Nephron progenitor cell (in vitro differentiated cells): ENCODE data around the gene BBS10.

Experiments
- DNase-seq: peaks from one replicate; pipeline ENCODE4 v3.0.0; 2021
- H3K27ac Mint-ChIP-seq: 2 replicates; pipeline ENCODE4 v1.8.0; 2021; ENCODE audit warnings: mild to moderate bottlenecking, moderate library complexity, mixed read lengths
- H3K27me3 Mint-ChIP-seq: 2 replicates; pipeline ENCODE4 v1.8.0; 2021; ENCODE audit warnings: mild to moderate bottlenecking, low read depth, mixed read lengths; ENCODE audit not compliant: poor library complexity
- H3K36me3 Mint-ChIP-seq: 2 replicates; pipeline ENCODE4 v1.8.0; 2021; ENCODE audit warnings: low read depth, mixed read lengths
- H3K4me1 Mint-ChIP-seq: 2 replicates; pipeline ENCODE4 v1.8.0; 2021; ENCODE audit warnings: mixed read lengths
- H3K4me3 Mint-ChIP-seq: 2 replicates; pipeline ENCODE4 v1.8.0; 2021; ENCODE audit warnings: mild to moderate bottlenecking, moderate library complexity, mixed read lengths
- H3K9me3 Mint-ChIP-seq: 2 replicates; pipeline ENCODE4 v1.8.0; 2021; ENCODE audit warnings: mild to moderate bottlenecking, moderate library complexity, mixed read lengths
- TF ChIP-seq, protein P1 (sequence below): fragments of 200-600 bp; sonication (generic); IDR thresholded peaks from 2 replicates; pipeline ENCODE4 v1.5.0; 2021; ENCODE audit warnings: antibody characterized with exemption

BBS10 gene

GRCh38 chr12:76299536-76300296, 48.5 kb downstream of the BBS10 start:
- Mint-ChIP-seq H3K9me3 (no peaks in the 10 kb centered on the region), H3K27ac (no peak overlapping the region), H3K27me3 (peaks cover 2% of the 10 kb centered on the region), H3K4me1 (no peaks in the 10 kb centered on the region), H3K36me3 (no peaks in the 10 kb centered on the region), H3K4me3 (no peak overlapping the region)
- TF ChIP-seq, protein P1, sequence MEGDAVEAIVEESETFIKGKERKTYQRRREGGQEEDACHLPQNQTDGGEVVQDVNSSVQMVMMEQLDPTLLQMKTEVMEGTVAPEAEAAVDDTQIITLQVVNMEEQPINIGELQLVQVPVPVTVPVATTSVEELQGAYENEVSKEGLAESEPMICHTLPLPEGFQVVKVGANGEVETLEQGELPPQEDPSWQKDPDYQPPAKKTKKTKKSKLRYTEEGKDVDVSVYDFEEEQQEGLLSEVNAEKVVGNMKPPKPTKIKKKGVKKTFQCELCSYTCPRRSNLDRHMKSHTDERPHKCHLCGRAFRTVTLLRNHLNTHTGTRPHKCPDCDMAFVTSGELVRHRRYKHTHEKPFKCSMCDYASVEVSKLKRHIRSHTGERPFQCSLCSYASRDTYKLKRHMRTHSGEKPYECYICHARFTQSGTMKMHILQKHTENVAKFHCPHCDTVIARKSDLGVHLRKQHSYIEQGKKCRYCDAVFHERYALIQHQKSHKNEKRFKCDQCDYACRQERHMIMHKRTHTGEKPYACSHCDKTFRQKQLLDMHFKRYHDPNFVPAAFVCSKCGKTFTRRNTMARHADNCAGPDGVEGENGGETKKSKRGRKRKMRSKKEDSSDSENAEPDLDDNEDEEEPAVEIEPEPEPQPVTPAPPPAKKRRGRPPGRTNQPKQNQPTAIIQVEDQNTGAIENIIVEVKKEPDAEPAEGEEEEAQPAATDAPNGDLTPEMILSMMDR = no peak
- no peak for DNase-seq
